Caco-2 (cell line): Measurements from ENCODE around the gene IL12A. TPM values are rescaled to one million over a fixed set of nuclear protein-coding genes. Genes with fewer than 3 reads are reported as not detected.

Experiments used
- BruUV-seq: library from RNA; stranded (reverse); fragments of 400-500 nt; replicated peaks from 2 replicates; lab custom pipeline; 2021; lab: Mats Ljungman, UMichigan
- CTCF ChIA-PET: fragments of 300-600 bp; sonication (Branson Sonifier 250); formaldehyde crosslinking; loops from one replicate; lab custom pipeline; 2022; ENCODE audit warnings: antibody characterized with exemption; lab: Charles Lee
- POLR2A ChIA-PET: fragments of 300-600 bp; sonication (Branson Sonifier 250); formaldehyde crosslinking; loops from one replicate; lab custom pipeline; 2022; ENCODE audit warnings: antibody characterized with exemption; lab: Charles Lee
- DNase-seq, 2 experiments: peaks; one replicate each; pipeline versions ENCODE4 v3.0.0 to v3.0.0-alpha.2; 2020 to 2022
- H3K27me3 ChIP-seq: replicated peaks from 2 replicates; pipeline ENCODE4 v1.6.0; 2011; ENCODE audit warnings: low read length; ENCODE audit not compliant: control insufficient read depth, insufficient read depth
- H3K36me3 ChIP-seq: 2 replicates; pipeline ENCODE4 v1.5.1; 2011; ENCODE audit warnings: low read length; ENCODE audit not compliant: control insufficient read depth, insufficient read depth
- H3K4me1 ChIP-seq: fragments of 250-450 bp; sonication (Bioruptor Pico); 2 replicates; pipeline ENCODE4 v1.5.1; 2020; ENCODE audit warnings: mild to moderate bottlenecking
- H3K4me3 ChIP-seq: 2 replicates; pipeline ENCODE4 v1.5.1; 2011; ENCODE audit warnings: low read depth, mild to moderate bottlenecking, control low read depth, low read length
- H3K9me3 ChIP-seq: fragments of 250-450 bp; sonication (Bioruptor Pico); 2 replicates; pipeline ENCODE4 v1.5.1; 2020; ENCODE audit warnings: mild to moderate bottlenecking, moderate library complexity
- H3K27ac Mint-ChIP-seq: one replicate; pipeline ENCODE4 v1.8.0; 2022; ENCODE audit warnings: mixed read lengths; ENCODE audit not compliant: unreplicated experiment
- H3K27me3 Mint-ChIP-seq: one replicate; pipeline ENCODE4 v1.8.0; 2022; ENCODE audit warnings: mixed read lengths; ENCODE audit not compliant: insufficient read depth, unreplicated experiment
- H3K36me3 Mint-ChIP-seq: one replicate; pipeline ENCODE4 v1.8.0; 2022; ENCODE audit warnings: mild to moderate bottlenecking, mixed read lengths; ENCODE audit not compliant: insufficient read depth, unreplicated experiment
- H3K4me1 Mint-ChIP-seq: one replicate; pipeline ENCODE4 v1.8.0; 2022; ENCODE audit warnings: low read depth, mixed read lengths; ENCODE audit not compliant: unreplicated experiment
- H3K4me3 Mint-ChIP-seq: one replicate; pipeline ENCODE4 v1.8.0; 2022; ENCODE audit warnings: mild to moderate bottlenecking, moderate library complexity, mixed read lengths; ENCODE audit not compliant: unreplicated experiment
- H3K9me3 Mint-ChIP-seq: one replicate; pipeline ENCODE4 v1.8.0; 2022; ENCODE audit warnings: mixed read lengths; ENCODE audit not compliant: unreplicated experiment
- intact Hi-C: fragments of 100-400 bp; cut with micrococcal nuclease; formaldehyde crosslinking; loops from one replicate; pipeline ENCODE4 v1.10.0; 2022; ENCODE audit not compliant: unreplicated experiment
- total RNA-seq: library from RNA; stranded (reverse); gene quantifications from 2 replicates; pipeline ENCODE4 v1.2.3, GENCODE V29; 2022
- TF ChIP-seq, protein P1 (sequence below), 2 experiments: fragments of 200-600 bp in 1 of 2; IDR thresholded peaks; 1 replicate in 1 of 2; 2 replicates in 1 of 2; pipeline versions ENCODE4 v1.5.1 to v1.8.0; 2011 to 2022; ENCODE audit warnings: antibody characterized with exemption in 1 of 2, control low read depth in 1 of 2, inconsistent platforms in 1 of 2, low read depth in 1 of 2, low read length in 1 of 2, mild to moderate bottlenecking in 1 of 2, moderate library complexity in 1 of 2; ENCODE audit not compliant: insufficient read depth in 1 of 2, severe bottlenecking in 1 of 2, unreplicated experiment in 1 of 2

IL12A gene
- total RNA-seq, 1 experiment from 2014 or later, result 0.95 TPM

DNA sequence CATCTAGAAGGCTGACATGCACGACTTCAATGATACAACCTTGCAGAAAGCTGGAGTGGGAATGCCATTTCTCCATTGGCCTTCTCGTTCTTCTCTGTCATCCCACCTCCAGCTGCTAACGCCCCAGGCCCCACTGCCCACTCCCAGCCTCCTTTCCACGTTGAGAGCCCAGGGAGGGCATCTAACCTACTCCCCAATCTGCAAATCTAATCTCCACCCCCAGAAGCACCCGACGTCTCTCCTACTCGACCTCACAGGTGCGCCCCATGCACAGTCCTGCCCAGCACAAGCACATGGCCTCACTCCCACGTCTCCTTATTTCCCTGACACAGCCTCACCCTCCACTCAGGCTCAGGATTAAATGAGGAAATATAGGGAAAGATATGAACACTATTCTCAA lies 33.4 kb downstream of the IL12A start:
- no peaks in the 10 kb centered on the region for H3K9me3 ChIP-seq
- ChIA-PET POLR2A (no interaction called here), CTCF (interaction anchor here (0.9 kb wide), 1 partner anchor 15 kb away, joined by 3 read pairs; no protein-coding TSS in a partner anchor)
- intact Hi-C loops, result no loop called here
- no peak for DNase-seq
- TF ChIP-seq, protein P1, sequence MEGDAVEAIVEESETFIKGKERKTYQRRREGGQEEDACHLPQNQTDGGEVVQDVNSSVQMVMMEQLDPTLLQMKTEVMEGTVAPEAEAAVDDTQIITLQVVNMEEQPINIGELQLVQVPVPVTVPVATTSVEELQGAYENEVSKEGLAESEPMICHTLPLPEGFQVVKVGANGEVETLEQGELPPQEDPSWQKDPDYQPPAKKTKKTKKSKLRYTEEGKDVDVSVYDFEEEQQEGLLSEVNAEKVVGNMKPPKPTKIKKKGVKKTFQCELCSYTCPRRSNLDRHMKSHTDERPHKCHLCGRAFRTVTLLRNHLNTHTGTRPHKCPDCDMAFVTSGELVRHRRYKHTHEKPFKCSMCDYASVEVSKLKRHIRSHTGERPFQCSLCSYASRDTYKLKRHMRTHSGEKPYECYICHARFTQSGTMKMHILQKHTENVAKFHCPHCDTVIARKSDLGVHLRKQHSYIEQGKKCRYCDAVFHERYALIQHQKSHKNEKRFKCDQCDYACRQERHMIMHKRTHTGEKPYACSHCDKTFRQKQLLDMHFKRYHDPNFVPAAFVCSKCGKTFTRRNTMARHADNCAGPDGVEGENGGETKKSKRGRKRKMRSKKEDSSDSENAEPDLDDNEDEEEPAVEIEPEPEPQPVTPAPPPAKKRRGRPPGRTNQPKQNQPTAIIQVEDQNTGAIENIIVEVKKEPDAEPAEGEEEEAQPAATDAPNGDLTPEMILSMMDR (IDR thresholded peaks at IDR 0.05; ENCODE audit: insufficient read depth in 1 of 2, low read depth in 1 of 2, low read length in 1 of 2, severe bottlenecking in 1 of 2, unreplicated experiment in 1 of 2), result no peak
- H3K27me3 ChIP-seq, result no peaks in the 10 kb centered on the region
- Mint-ChIP-seq H3K4me3 (no peak overlapping the region), H3K9me3 (no peaks in the 10 kb centered on the region), H3K27me3 (peaks cover 2% of the 10 kb centered on the region), H3K4me1 (no peaks in the 10 kb centered on the region), H3K36me3 (no peaks in the 10 kb centered on the region), H3K27ac (no peak overlapping the region)
- no peaks in the 10 kb centered on the region for H3K36me3 ChIP-seq
- BruUV-seq, result no TSS peak
- H3K4me1 ChIP-seq, result no peaks in the 10 kb centered on the region
- no peak overlapping the region for H3K4me3 ChIP-seq

DNA sequence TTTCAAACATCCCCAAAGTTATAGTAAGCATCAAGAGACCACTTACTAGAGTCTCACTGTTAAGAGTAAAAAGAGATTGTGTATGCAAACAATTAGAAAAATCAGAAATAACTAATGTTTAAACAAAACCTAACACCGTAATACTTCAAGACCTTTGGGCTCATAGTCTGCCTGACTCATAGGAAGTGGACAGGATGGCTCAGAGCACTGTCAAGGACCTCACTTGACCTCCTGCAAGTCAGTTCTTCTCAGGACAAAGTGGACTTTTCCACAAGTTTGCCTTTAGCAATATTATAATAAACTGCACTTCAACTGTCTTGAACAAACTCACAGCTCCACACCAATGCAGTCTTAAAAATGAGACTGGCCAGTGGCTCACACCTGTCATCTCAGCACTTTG lies 34.8 kb downstream of the IL12A start:
- TF ChIP-seq, protein P1 (IDR thresholded peaks at IDR 0.05; ENCODE audit: insufficient read depth in 1 of 2, low read depth in 1 of 2, low read length in 1 of 2, severe bottlenecking in 1 of 2, unreplicated experiment in 1 of 2), result no peak
- no peak for DNase-seq
- H3K9me3 ChIP-seq, result no peaks in the 10 kb centered on the region
- no peaks in the 10 kb centered on the region for H3K36me3 Mint-ChIP-seq
- ChIA-PET CTCF (interaction anchor here (0.8 kb wide), 1 partner anchor 9 kb away, joined by 3 read pairs; no protein-coding TSS in a partner anchor), POLR2A (no interaction called here)
- H3K27ac Mint-ChIP-seq, result no peak overlapping the region
- H3K4me1 ChIP-seq, result no peaks in the 10 kb centered on the region
- H3K36me3 ChIP-seq, result no peaks in the 10 kb centered on the region
- peaks cover 6% of the 10 kb centered on the region for H3K4me1 Mint-ChIP-seq
- H3K9me3 Mint-ChIP-seq, result no peaks in the 10 kb centered on the region
- BruUV-seq, result no TSS peak
- intact Hi-C loops, result no loop called here
- H3K27me3 Mint-ChIP-seq, result peaks cover 2% of the 10 kb centered on the region
- H3K27me3 ChIP-seq, result no peaks in the 10 kb centered on the region
- no peak overlapping the region for H3K4me3 ChIP-seq
- H3K4me3 Mint-ChIP-seq, result no peak overlapping the region

DNA sequence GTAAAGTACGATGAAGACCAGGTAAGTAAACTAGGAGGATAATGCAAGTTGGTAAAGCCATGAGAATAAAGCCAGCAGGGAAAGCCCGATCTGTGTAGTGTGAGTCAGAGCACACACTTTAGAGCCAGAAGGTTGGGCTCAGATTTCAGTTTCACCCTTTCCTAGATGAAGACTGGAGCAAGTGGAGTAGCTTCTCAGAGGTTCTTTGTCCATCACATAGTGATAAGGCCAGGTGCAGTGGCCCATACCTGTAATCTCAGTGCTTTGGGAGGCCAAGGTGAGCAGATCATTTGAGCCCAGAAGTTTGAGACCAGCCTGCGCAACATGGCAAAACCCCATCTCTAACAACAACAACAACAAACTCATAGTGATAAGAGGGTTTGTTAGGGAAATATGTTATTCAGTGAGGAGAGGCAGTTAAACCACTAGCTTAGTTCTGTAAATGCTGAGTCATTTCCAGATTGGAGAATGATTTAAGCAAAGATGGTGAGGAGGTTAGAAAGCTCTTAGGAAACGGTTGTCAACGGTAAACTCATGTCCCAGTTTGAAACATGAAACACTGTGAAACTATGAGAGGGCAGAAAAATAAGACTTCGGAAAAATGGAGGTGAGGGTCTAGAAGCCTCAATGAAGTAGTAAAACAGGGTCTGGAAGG lies 39.0 kb downstream of the IL12A start:
- DNase-seq, result no peak
- Mint-ChIP-seq H3K36me3 (no peaks in the 10 kb centered on the region), H3K27ac (no peak overlapping the region), H3K4me3 (no peak overlapping the region), H3K4me1 (peaks cover 6% of the 10 kb centered on the region), H3K9me3 (no peaks in the 10 kb centered on the region), H3K27me3 (no peaks in the 10 kb centered on the region)
- TF ChIP-seq, protein P1 (IDR thresholded peaks at IDR 0.05; ENCODE audit: insufficient read depth in 1 of 2, low read depth in 1 of 2, low read length in 1 of 2, severe bottlenecking in 1 of 2, unreplicated experiment in 1 of 2), result no peak
- BruUV-seq, result no TSS peak
- ChIA-PET POLR2A (no interaction called here), CTCF (no interaction called here)
- no peaks in the 10 kb centered on the region for H3K36me3 ChIP-seq
- no peak overlapping the region for H3K4me3 ChIP-seq
- intact Hi-C loops, result no loop called here
- no peaks in the 10 kb centered on the region for H3K9me3 ChIP-seq
- H3K27me3 ChIP-seq, result no peaks in the 10 kb centered on the region
- H3K4me1 ChIP-seq, result no peaks in the 10 kb centered on the region
